K562 (cell line): ENCODE results near the gene PDPK1. TPM values are rescaled to one million over a fixed set of nuclear protein-coding genes. Genes with fewer than 3 reads are reported as not detected.

Source experiments
- ATAC-seq: fragments of 200-7000 bp; cut with Tn5 transposase; 3 replicates; pipeline ENCODE4 v1.9.1; 2020; ENCODE audit warnings: moderate library complexity
- BruUV-seq: library from RNA; stranded (reverse); fragments of 400-500 nt; replicated peaks from 2 replicates; lab custom pipeline; 2021; lab: Mats Ljungman, UMichigan
- CTCF ChIA-PET: fragments of 300-600 bp; formaldehyde crosslinking; extraction: SDS; loops from one replicate; lab custom pipeline; 2021; ENCODE audit warnings: low intra/inter-chr PET ratio; lab: Yijun Ruan, JAX
- POLR2A ChIA-PET: fragments of 300-600, 350-650 bp; sonication (Branson Sonifier 250); formaldehyde crosslinking; extraction: SDS; loops from one replicate; lab custom pipeline; 2021; ENCODE audit warnings: antibody characterized with exemption, inconsistent platforms; lab: Yijun Ruan, JAX
- DNase-seq, 4 experiments: peaks; one replicate each; pipeline versions ENCODE4 v3.0.0 to v3.0.0-alpha.2; 2011 to 2018; ENCODE audit warnings: low spot score in 3 of 4, mixed read lengths in 3 of 4; ENCODE audit errors: extremely low read depth in 1 of 4
- FAIRE-seq: peaks from 2 replicates; lab custom pipeline; 2011; peaks lifted over from hg19 to GRCh38; lab: Jason Lieb, UNC
- H2AFZ ChIP-seq: 2 replicates; pipeline ENCODE4 v1.6.0; 2011; ENCODE audit warnings: low read depth, low read length, control low read depth, inconsistent platforms
- H3K27ac ChIP-seq: fragments of 200-600 bp; 3 replicates; pipeline ENCODE4 v1.8.0; 2011; ENCODE audit warnings: low read depth, mild to moderate bottlenecking, control low read depth, inconsistent platforms, low read length, moderate library complexity, mixed read lengths; ENCODE audit errors: extremely low read depth
- H3K27me3 ChIP-seq, 2 experiments: fragments of 300-600 bp in 1 of 2; 2 replicates in 1 of 2; 3 replicates in 1 of 2; pipeline versions ENCODE4 v1.6.0 to v1.8.0; 2011; ENCODE audit warnings: inconsistent platforms in 2 of 2, low read length in 2 of 2, mild to moderate bottlenecking in 1 of 2, mixed read lengths in 1 of 2, moderate library complexity in 1 of 2; ENCODE audit not compliant: control insufficient read depth in 2 of 2, insufficient read depth in 2 of 2
- H3K36me3 ChIP-seq: fragments of 300-600 bp; 3 replicates; pipeline ENCODE4 v1.8.0; 2011; ENCODE audit warnings: mild to moderate bottlenecking, low read length, inconsistent platforms; ENCODE audit not compliant: control insufficient read depth, insufficient read depth
- H3K4me1 ChIP-seq, 2 experiments: fragments of 200-600 bp in 1 of 2; replicated peaks in 1 of 2; 2 replicates in 1 of 2; 3 replicates in 1 of 2; pipeline versions ENCODE4 v1.5.1 to v1.8.0; 2011; ENCODE audit warnings: inconsistent platforms in 2 of 2, low read length in 2 of 2, mild to moderate bottlenecking in 1 of 2, mixed read lengths in 1 of 2, moderate library complexity in 1 of 2; ENCODE audit not compliant: control insufficient read depth in 2 of 2, insufficient read depth in 2 of 2
- H3K4me2 ChIP-seq: 2 replicates; pipeline ENCODE4 v1.6.1; 2011; ENCODE audit warnings: low read length, control low read depth, inconsistent platforms, mixed read lengths; ENCODE audit not compliant: insufficient read depth
- H3K4me3 ChIP-seq: fragments of 200-600 bp; sonication (generic), shearing (Covaris generic); 2 replicates; pipeline ENCODE4 v1.5.1; 2016; ENCODE audit warnings: control low read depth, inconsistent platforms
- H3K79me2 ChIP-seq: fragments of 200-600 bp; 3 replicates; pipeline ENCODE4 v1.8.0; 2011; ENCODE audit warnings: low read length, inconsistent platforms; ENCODE audit not compliant: control insufficient read depth, insufficient read depth
- H3K9ac ChIP-seq, 2 experiments: 2 replicates each; pipeline versions ENCODE4 v1.6.0 to v1.6.1; 2011; ENCODE audit warnings: low read depth in 2 of 2, low read length in 2 of 2, control low read depth in 1 of 2, inconsistent platforms in 1 of 2, mild to moderate bottlenecking in 1 of 2, mixed read lengths in 1 of 2; ENCODE audit not compliant: insufficient read depth in 1 of 2
- H3K9me1 ChIP-seq: one replicate; pipeline ENCODE4 v1.6.0; 2011; ENCODE audit warnings: inconsistent platforms, mild to moderate bottlenecking, low read length, moderate library complexity; ENCODE audit not compliant: control insufficient read depth, insufficient read depth
- H3K9me3 ChIP-seq: replicated peaks from 2 replicates; pipeline ENCODE4 v1.5.1; 2011; ENCODE audit warnings: low read depth, low read length, inconsistent platforms; ENCODE audit not compliant: control insufficient read depth, insufficient read depth
- H4K20me1 ChIP-seq: replicated peaks from 2 replicates; pipeline ENCODE4 v1.6.1; 2011; ENCODE audit warnings: low read length, inconsistent platforms, mixed read lengths; ENCODE audit not compliant: control insufficient read depth, insufficient read depth
- HSF4 ChIP-seq: fragments of 250-450 bp; sonication (Bioruptor Pico); IDR thresholded peaks from 2 replicates; pipeline ENCODE4 v2.1.2; 2022; ENCODE audit warnings: mild to moderate bottlenecking, moderate library complexity, borderline replicate concordance
- NR2C2 ChIP-seq, 2 experiments: fragments of 200-800 bp in 1 of 2; sonication (Bioruptor generic) in 1 of 2; sonication (generic) in 1 of 2; formaldehyde crosslinking in 1 of 2; IDR thresholded peaks; 2 replicates each; pipeline versions ENCODE4 v1.6.1 to v1.8.0; 2016 to 2022; ENCODE audit warnings: mild to moderate bottlenecking in 1 of 2, missing compliant biosample characterization in 1 of 2, missing genetic modification characterization in 1 of 2, missing genetic modification reagents in 1 of 2
- PTTG1 ChIP-seq: fragments of 450-650 bp; IDR thresholded peaks from 2 replicates; pipeline ENCODE4 v1.6.1; 2016; ENCODE audit warnings: low read depth, mild to moderate bottlenecking, missing genetic modification characterization, missing compliant biosample characterization
- SIRT6 ChIP-seq: IDR thresholded peaks from one replicate; pipeline ENCODE4 v1.6.1; 2012; ENCODE audit warnings: low read depth, mild to moderate bottlenecking, control low read depth, inconsistent platforms, low read length, moderate library complexity
- SMARCA5 ChIP-seq: fragments of 450-650 bp; IDR thresholded peaks from 2 replicates; pipeline ENCODE4 v1.6.1; 2016
- SP1 ChIP-seq: sonication (generic); formaldehyde crosslinking; IDR thresholded peaks from 2 replicates; pipeline ENCODE4 v1.8.1; 2022; ENCODE audit warnings: mild to moderate bottlenecking, missing genetic modification reagents
- ZBTB7A ChIP-seq: IDR thresholded peaks from 2 replicates; pipeline ENCODE4 v1.6.1; 2011; ENCODE audit warnings: low read depth, mild to moderate bottlenecking, low read length, moderate library complexity, borderline replicate concordance; ENCODE audit not compliant: control insufficient read depth
- ZNF583 ChIP-seq: fragments of 250-450 bp; sonication (Bioruptor Pico); IDR thresholded peaks from 2 replicates; pipeline ENCODE4 v1.4.0; 2020
- WGBS: fragments of 100-300 bp; shearing (Covaris generic); methylation state at CpG from one replicate; pipeline ENCODE4 v1.1.6; 2016; ENCODE audit warnings: low coverage, mixed read lengths; ENCODE audit not compliant: insufficient coverage; ENCODE audit errors: missing lambda C conversion rate; 5-methylcytosine and 5-hydroxymethylcytosine counted together
- in situ Hi-C: fragments of 300-500 bp; cut with MboI; formaldehyde crosslinking; loops from 4 replicates; pipeline ENCODE4 v1.15.0; 2018; ENCODE audit warnings: inconsistent platforms, mixed read lengths
- intact Hi-C: fragments of 100-400 bp; cut with micrococcal nuclease; formaldehyde crosslinking; loops from 2 replicates; pipeline ENCODE4 v1.14.2; 2022
- polyA plus RNA-seq, 8 experiments: library from polyadenylated mRNA; depleted of rRNA in 4 of 8; stranded (reverse) in 5 of 8; unstranded in 3 of 8; fragments of >200 nt; fragmentation: Nextera tagmentation in 2 of 8; fragmentation: Illumina TruSeq in 1 of 8; extraction: Ambion mirVana in 2 of 8; extraction: Trizol in 1 of 8; gene quantifications; 2 replicates each; pipeline versions ENCODE4 v1.2.1 to v1.2.3, GENCODE V29; 2011 to 2014; ENCODE audit warnings: inconsistent platforms in 1 of 8, missing spikeins in 1 of 8
- total RNA-seq, 7 experiments: library from RNA; depleted of rRNA in 6 of 7; stranded (reverse); fragments of >200 nt in 6 of 7; fragmentation: Illumina TruSeq in 2 of 7; extraction: Trizol in 2 of 7; gene quantifications; 2 replicates each; pipeline versions ENCODE4 v1.2.1 to v1.2.3, GENCODE V29; 2011 to 2021; ENCODE audit warnings: low replicate concordance in 1 of 7
- TF ChIP-seq, protein P1 (sequence below): fragments of 450-650 bp; IDR thresholded peaks from 2 replicates; pipeline ENCODE4 v1.6.1; 2016; ENCODE audit warnings: mild to moderate bottlenecking
- TF ChIP-seq, protein P2 (sequence below): sonication (generic); formaldehyde crosslinking; IDR thresholded peaks from 2 replicates; pipeline ENCODE4 v1.8.0; 2022; ENCODE audit warnings: missing genetic modification reagents, mild to moderate bottlenecking, moderate library complexity, borderline replicate concordance

Gene PDPK1
- total and polyA plus RNA-seq, 9 of the 15 experiments (the other 6 are each of a cell fraction or from before 2014, with no cell fraction given): 4.0 to 37.2 (median 18.7) TPM

DNA sequence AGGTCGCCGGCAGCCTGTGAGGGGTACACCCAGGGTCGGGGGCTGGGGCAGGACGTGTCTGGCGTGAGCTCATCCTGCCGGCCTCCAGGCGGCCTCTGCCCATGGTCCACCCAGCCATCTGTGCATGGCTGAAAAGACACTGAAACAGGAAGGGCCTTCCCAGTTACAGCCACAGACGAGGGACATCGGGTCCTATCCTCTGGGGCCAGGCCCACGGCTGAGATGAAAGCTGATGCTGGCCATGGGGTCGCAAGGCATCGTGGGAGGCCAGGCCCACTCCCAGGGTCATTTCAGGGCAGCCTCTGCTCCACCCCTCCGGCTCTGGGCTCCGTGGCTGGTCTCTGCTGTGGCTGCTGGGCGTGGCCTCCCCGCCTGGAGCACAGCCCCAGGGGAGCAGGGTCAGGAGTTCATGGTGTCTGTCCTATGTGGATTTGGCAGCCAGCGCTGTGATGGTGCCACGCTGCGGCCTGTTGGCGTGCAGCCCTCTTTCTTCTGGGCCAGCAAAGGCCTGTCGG, 40.6 kb upstream of the PDPK1 start (continued):
- peak; percentile 62; the same call in 1 of the 2 replicates for TF ChIP-seq ZBTB7A
- TF ChIP-seq SP1 (CRISPR knock-in tag): peak; percentile 50; the same call in 1 of the 2 replicates
- no peak for TF ChIP-seq SMARCA5

DNA sequence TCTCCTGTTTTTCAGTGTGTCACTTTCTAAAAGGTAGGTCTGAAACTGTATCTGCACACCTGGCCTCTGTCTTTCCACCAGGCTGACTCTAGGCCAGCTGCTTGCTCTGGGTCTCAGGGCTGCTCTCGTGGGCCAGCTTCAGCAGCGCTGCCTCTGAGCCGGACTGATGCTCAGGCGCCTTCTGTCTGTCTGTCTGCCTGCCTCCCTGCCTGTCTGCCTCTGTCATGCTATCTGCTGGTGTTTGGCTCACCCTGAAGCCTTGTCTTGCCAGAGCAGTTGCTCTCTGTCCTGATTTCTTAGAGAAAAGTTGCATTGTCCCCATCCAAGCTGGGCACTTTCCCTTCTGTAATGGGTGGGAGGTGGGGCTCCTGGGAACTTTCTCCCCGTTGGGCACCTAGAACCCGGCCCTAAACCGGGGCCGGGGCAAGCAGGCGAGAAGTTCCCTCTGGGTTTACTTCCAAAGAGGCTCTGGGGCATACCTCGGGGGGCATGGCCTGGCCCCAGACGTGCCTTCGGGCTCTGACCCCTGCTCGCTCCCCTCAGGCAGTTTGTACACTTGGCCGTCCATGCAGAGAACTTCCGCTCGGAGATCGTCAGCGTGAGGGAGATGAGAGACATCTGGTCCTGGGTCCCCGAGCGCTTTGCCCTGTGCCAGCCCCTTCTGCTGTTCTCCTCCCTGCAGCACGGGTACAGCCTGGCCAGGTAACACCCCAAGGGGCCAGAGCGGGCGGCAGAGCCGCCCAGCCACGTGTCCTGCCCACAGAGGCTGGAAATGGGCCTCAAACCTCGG, 39.9 kb upstream of the PDPK1 start:
- Histone ChIP-seq H3K9me1 (no peaks in the 10 kb centered on the region), H3K79me2 (peaks cover 22% of the 10 kb centered on the region), H4K20me1 (peaks cover 7% of the 10 kb centered on the region), H3K27me3 (no peaks in the 10 kb centered on the region), H3K9ac (peak overlapping the region in 1 of 2 experiments; percentile 83; a peak in 2 of 4 replicates), H3K27ac (peak overlapping the region; percentile 27; the same call in 1 of the 3 replicates), H3K9me3 (no peaks in the 10 kb centered on the region), H3K36me3 (peaks cover 68% of the 10 kb centered on the region; the same call in 2 of the 3 replicates), H2AFZ (no peak overlapping the region), H3K4me1 (peaks cover 22 to 72% of the 10 kb centered on the region in 2 experiments), H3K4me3 (no peak overlapping the region), H3K4me2 (peak overlapping the region; percentile 57; the same call in 1 of the 2 replicates)
- no TSS peak for BruUV-seq
- no peak for ATAC-seq
- POLR2A ChIA-PET: interaction anchor here (1.5 kb wide), 1 partner anchor 17 kb away, joined by 5 read pairs; the partner anchor contains the start of gene ATP6V0C
- 86% methylated on average over 19 of the region's 26 CpGs for WGBS
- no peak for DNase-seq
- FAIRE-seq: no peak
- intact Hi-C loops (loop anchor here (5.0 kb wide), 1 partner anchor 301 kb away; the partner anchor contains the start of gene CASKIN1), in situ Hi-C loops (no loop called here)
- TF ChIP-seq NR2C2 (CRISPR knock-in tag; IDR thresholded peaks at IDR 0.05) (no peak), NR2C2 (tag; IDR thresholded peaks at IDR 0.05) (peak; percentile 42; the same call in 1 of the 2 replicates), ZNF583 (CRISPR knock-in tag) (no peak), PTTG1 (tag) (no peak), SIRT6 (no peak), HSF4 (CRISPR knock-in tag) (no peak)
- TF ChIP-seq, protein P1, sequence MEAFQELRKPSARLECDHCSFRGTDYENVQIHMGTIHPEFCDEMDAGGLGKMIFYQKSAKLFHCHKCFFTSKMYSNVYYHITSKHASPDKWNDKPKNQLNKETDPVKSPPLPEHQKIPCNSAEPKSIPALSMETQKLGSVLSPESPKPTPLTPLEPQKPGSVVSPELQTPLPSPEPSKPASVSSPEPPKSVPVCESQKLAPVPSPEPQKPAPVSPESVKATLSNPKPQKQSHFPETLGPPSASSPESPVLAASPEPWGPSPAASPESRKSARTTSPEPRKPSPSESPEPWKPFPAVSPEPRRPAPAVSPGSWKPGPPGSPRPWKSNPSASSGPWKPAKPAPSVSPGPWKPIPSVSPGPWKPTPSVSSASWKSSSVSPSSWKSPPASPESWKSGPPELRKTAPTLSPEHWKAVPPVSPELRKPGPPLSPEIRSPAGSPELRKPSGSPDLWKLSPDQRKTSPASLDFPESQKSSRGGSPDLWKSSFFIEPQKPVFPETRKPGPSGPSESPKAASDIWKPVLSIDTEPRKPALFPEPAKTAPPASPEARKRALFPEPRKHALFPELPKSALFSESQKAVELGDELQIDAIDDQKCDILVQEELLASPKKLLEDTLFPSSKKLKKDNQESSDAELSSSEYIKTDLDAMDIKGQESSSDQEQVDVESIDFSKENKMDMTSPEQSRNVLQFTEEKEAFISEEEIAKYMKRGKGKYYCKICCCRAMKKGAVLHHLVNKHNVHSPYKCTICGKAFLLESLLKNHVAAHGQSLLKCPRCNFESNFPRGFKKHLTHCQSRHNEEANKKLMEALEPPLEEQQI: no peak
- TF ChIP-seq, protein P2, sequence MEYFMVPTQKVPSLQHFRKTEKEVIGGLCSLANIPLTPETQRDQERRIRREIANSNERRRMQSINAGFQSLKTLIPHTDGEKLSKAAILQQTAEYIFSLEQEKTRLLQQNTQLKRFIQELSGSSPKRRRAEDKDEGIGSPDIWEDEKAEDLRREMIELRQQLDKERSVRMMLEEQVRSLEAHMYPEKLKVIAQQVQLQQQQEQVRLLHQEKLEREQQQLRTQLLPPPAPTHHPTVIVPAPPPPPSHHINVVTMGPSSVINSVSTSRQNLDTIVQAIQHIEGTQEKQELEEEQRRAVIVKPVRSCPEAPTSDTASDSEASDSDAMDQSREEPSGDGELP (CRISPR knock-in tag): 0 out of 2 replicates have a peak, but pooled peaks have one; percentile 4
- CTCF ChIA-PET: no interaction called here
